Endodermal cell (in vitro differentiated cells): ENCODE measurements around the gene EYA3. TPM values are rescaled to one million over a fixed set of nuclear protein-coding genes. Genes with fewer than 3 reads are reported as not detected.

Experiments used
- DNase-seq: peaks from one replicate; pipeline ENCODE4 v3.0.0-alpha.2; 2017
- H3K27ac ChIP-seq: 2 replicates; pipeline ENCODE4 v1.5.1; 2013; ENCODE audit warnings: mild to moderate bottlenecking, low read depth, low read length, moderate library complexity
- H3K27me3 ChIP-seq: 2 replicates; pipeline ENCODE4 v1.6.1; 2013; ENCODE audit warnings: mild to moderate bottlenecking, low read length, moderate library complexity; ENCODE audit not compliant: insufficient read depth, control insufficient read depth, poor library complexity, severe bottlenecking
- H3K36me3 ChIP-seq: 2 replicates; pipeline ENCODE4 v1.7.0; 2013; ENCODE audit warnings: mild to moderate bottlenecking, low read length, moderate library complexity; ENCODE audit not compliant: control insufficient read depth, insufficient read depth
- H3K4me1 ChIP-seq: one replicate; pipeline ENCODE4 v1.7.0; 2013; ENCODE audit warnings: low read length; ENCODE audit not compliant: control insufficient read depth, insufficient read depth
- H3K4me3 ChIP-seq: 2 replicates; pipeline ENCODE4 v1.5.1; 2013; ENCODE audit warnings: mild to moderate bottlenecking, low read length, moderate library complexity
- H3K9ac ChIP-seq: 2 replicates; pipeline ENCODE4 v1.6.1; 2013; ENCODE audit warnings: mild to moderate bottlenecking, low read length, moderate library complexity; ENCODE audit not compliant: poor library complexity, severe bottlenecking; ENCODE audit errors: extremely low read depth
- H3K9me3 ChIP-seq: 2 replicates; pipeline ENCODE4 v1.6.1; 2013; ENCODE audit warnings: mild to moderate bottlenecking, low read length, moderate library complexity; ENCODE audit not compliant: control insufficient read depth
- H3K27ac Mint-ChIP-seq: 2 replicates; pipeline ENCODE4 v1.8.0; 2020; ENCODE audit warnings: mixed read lengths
- H3K27me3 Mint-ChIP-seq: 2 replicates; pipeline ENCODE4 v1.8.0; 2021; ENCODE audit warnings: mild to moderate bottlenecking, mixed read lengths; ENCODE audit not compliant: insufficient read depth
- H3K36me3 Mint-ChIP-seq: 2 replicates; pipeline ENCODE4 v1.8.0; 2020; ENCODE audit warnings: low read depth, mixed read lengths
- H3K4me1 Mint-ChIP-seq: 2 replicates; pipeline ENCODE4 v1.8.0; 2020; ENCODE audit warnings: mixed read lengths
- H3K4me3 Mint-ChIP-seq: 2 replicates; pipeline ENCODE4 v1.8.0; 2020; ENCODE audit warnings: mild to moderate bottlenecking, moderate library complexity, mixed read lengths
- H3K9me3 Mint-ChIP-seq: 2 replicates; pipeline ENCODE4 v1.8.0; 2020; ENCODE audit warnings: mild to moderate bottlenecking, mixed read lengths
- CTCF ChIP-seq: fragments of 200-600 bp; sonication (generic); conservative IDR thresholded peaks from 2 replicates; pipeline ENCODE4 v1.5.0; 2021; ENCODE audit warnings: antibody characterized with exemption, mild to moderate bottlenecking
- WGBS, 2 experiments: methylation state at CpG; one replicate each; pipeline versions ENCODE4 v1.1.5 to v1.1.7; 2013; ENCODE audit warnings: missing lambda C conversion rate in 2 of 2, mixed read lengths in 1 of 2; ENCODE audit not compliant: insufficient coverage in 1 of 2, insufficient read length in 1 of 2; 5-methylcytosine and 5-hydroxymethylcytosine counted together
- total RNA-seq, 2 donors: library from RNA; stranded (reverse); fragmentation: NEBNext Ultra II Directional in 1 of 2; extraction: Animal tissue kit (Norgen Biotek cat#: 25700) in 1 of 2; gene quantifications; 2 replicates in 1 of 2; 3 replicates in 1 of 2; pipeline ENCODE4 v1.2.1, GENCODE V29; 2021

The EYA3 gene
- total RNA-seq, 2 donors from 2014 or later = 29.3 to 32.8 TPM

DNA sequence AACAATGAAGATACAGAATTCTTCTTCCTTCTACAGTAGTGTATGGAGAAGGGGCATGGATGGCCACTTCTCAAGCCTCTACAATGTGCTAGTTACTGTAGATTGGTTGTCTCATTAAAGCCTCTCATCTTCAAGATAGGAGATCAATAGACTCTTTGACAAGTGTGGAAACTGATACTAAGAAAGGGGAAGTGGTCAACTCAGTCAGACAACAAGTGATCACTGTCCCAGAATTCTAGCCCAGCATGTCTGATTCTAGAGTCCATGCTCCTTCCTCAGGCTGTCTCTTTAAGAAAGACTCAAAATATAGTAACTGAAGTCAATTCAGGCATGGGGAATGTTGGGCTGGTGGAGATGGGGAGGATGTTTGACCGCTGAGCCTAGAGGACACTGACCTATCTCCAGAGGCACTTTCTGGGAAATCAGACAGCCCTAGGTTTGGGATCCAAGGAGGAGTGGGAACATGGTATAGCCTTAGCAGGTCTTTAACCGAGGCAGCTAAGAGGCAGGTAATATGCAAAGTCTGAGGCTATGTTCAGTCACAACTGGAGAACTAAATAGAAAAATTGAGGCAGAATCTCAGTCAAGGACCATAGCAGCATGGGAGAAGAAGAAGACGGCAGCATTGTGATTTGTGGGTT lies 39.3 kb upstream of the EYA3 start:
- Mint-ChIP-seq H3K36me3 (no peaks in the 10 kb centered on the region), H3K4me1 (no peaks in the 10 kb centered on the region), H3K27ac (no peak overlapping the region)

GRCh38 chr1:28126783-28127490 lies 38.5 kb upstream of the EYA3 start:
- TF ChIP-seq CTCF = no peak
- H3K27ac ChIP-seq = no peak overlapping the region
- no peak overlapping the region for H3K9ac ChIP-seq
- H3K9me3 Mint-ChIP-seq = no peaks in the 10 kb centered on the region
- H3K36me3 Mint-ChIP-seq = no peaks in the 10 kb centered on the region
- peaks cover 4% of the 10 kb centered on the region for H3K27me3 Mint-ChIP-seq
- no peaks in the 10 kb centered on the region for H3K9me3 ChIP-seq
- H3K27ac Mint-ChIP-seq = no peak overlapping the region
- no peaks in the 10 kb centered on the region for H3K36me3 ChIP-seq
- no peaks in the 10 kb centered on the region for H3K27me3 ChIP-seq
- 85 to 100% methylated on average over 2 to 4 of the region's 5 CpGs for WGBS, 2 experiments
- H3K4me1 ChIP-seq = no peaks in the 10 kb centered on the region
- H3K4me3 Mint-ChIP-seq = no peak overlapping the region
- H3K4me3 ChIP-seq = no peak overlapping the region
- DNase-seq = no peak
- no peaks in the 10 kb centered on the region for H3K4me1 Mint-ChIP-seq

More for the DNA sequence above, 39.3 kb upstream of the EYA3 start:
- Histone ChIP-seq H3K36me3 (no peaks in the 10 kb centered on the region), H3K9me3 (no peaks in the 10 kb centered on the region), H3K4me1 (no peaks in the 10 kb centered on the region), H3K27ac (no peak overlapping the region), H3K27me3 (no peaks in the 10 kb centered on the region), H3K9ac (no peak overlapping the region), H3K4me3 (no peak overlapping the region)
- no peak for TF ChIP-seq CTCF
- 79 to 87% methylated on average over 2 to 3 of the region's 3 CpGs for WGBS, 2 experiments
- no peaks in the 10 kb centered on the region for H3K9me3 Mint-ChIP-seq
- DNase-seq = no peak
- H3K27me3 Mint-ChIP-seq = peaks cover 4% of the 10 kb centered on the region
- no peak overlapping the region for H3K4me3 Mint-ChIP-seq

GRCh38 chr1:28126212-28126611 lies 37.8 kb upstream of the EYA3 start:
- no peak overlapping the region for H3K27ac ChIP-seq
- WGBS, 2 experiments = 60 to 91% methylated on average over 1 to 3 of the region's 3 CpGs
- no peaks in the 10 kb centered on the region for H3K9me3 ChIP-seq
- H3K4me1 ChIP-seq = no peaks in the 10 kb centered on the region
- Mint-ChIP-seq H3K36me3 (no peaks in the 10 kb centered on the region), H3K4me1 (no peaks in the 10 kb centered on the region), H3K9me3 (no peaks in the 10 kb centered on the region), H3K4me3 (no peak overlapping the region), H3K27me3 (peaks cover 4% of the 10 kb centered on the region), H3K27ac (no peak overlapping the region)
- TF ChIP-seq CTCF = no peak
- no peak overlapping the region for H3K9ac ChIP-seq
- H3K27me3 ChIP-seq = no peaks in the 10 kb centered on the region
- no peak overlapping the region for H3K4me3 ChIP-seq
- no peaks in the 10 kb centered on the region for H3K36me3 ChIP-seq
- DNase-seq = no peak
